A549 (cell line): ENCODE results near the gene TPSAB1.
"Not testable (repeated sequence)": the region's sequence is repeated elsewhere in the genome, so short reads cannot be mapped to it uniquely, and the experiment has no call there.

Experiments used
- MAZ ChIP-seq: fragments of 150-350 bp; IDR thresholded peaks from 2 replicates; pipeline ENCODE4 v1.6.1; 2014; ENCODE audit warnings: antibody characterized with exemption, low read depth, low read length, borderline replicate concordance
- POLR2A ChIP-seq: IDR thresholded peaks from 2 replicates; pipeline ENCODE4 v1.6.1; 2012; ENCODE audit warnings: mild to moderate bottlenecking, low read length
- SMC3 ChIP-seq: fragments of >200 bp; sonication (Bioruptor Twin); formaldehyde crosslinking; IDR thresholded peaks from 3 replicates; pipeline ENCODE4 v1.6.1; 2018; ENCODE audit warnings: inconsistent platforms
- TF ChIP-seq, protein P1 (sequence below): fragments of >200 bp; sonication (Bioruptor Twin); formaldehyde crosslinking; IDR thresholded peaks from 3 replicates; pipeline ENCODE4 v1.5.1; 2016
- TF ChIP-seq, protein P2 (sequence below): fragments of 200-600 bp; sonication (generic); IDR thresholded peaks from 2 replicates; pipeline ENCODE4 v1.6.1; 2016; ENCODE audit warnings: antibody characterized with exemption, mild to moderate bottlenecking, moderate library complexity

GRCh38 chr16:1255276-1256122, 15.0 kb downstream of the TPSAB1 start, which contains the start of gene TPSD1:
- not testable (repeated sequence) for TF ChIP-seq POLR2A, MAZ, SMC3
- TF ChIP-seq, protein P1, sequence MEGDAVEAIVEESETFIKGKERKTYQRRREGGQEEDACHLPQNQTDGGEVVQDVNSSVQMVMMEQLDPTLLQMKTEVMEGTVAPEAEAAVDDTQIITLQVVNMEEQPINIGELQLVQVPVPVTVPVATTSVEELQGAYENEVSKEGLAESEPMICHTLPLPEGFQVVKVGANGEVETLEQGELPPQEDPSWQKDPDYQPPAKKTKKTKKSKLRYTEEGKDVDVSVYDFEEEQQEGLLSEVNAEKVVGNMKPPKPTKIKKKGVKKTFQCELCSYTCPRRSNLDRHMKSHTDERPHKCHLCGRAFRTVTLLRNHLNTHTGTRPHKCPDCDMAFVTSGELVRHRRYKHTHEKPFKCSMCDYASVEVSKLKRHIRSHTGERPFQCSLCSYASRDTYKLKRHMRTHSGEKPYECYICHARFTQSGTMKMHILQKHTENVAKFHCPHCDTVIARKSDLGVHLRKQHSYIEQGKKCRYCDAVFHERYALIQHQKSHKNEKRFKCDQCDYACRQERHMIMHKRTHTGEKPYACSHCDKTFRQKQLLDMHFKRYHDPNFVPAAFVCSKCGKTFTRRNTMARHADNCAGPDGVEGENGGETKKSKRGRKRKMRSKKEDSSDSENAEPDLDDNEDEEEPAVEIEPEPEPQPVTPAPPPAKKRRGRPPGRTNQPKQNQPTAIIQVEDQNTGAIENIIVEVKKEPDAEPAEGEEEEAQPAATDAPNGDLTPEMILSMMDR: not testable (repeated sequence)
- TF ChIP-seq, protein P2, sequence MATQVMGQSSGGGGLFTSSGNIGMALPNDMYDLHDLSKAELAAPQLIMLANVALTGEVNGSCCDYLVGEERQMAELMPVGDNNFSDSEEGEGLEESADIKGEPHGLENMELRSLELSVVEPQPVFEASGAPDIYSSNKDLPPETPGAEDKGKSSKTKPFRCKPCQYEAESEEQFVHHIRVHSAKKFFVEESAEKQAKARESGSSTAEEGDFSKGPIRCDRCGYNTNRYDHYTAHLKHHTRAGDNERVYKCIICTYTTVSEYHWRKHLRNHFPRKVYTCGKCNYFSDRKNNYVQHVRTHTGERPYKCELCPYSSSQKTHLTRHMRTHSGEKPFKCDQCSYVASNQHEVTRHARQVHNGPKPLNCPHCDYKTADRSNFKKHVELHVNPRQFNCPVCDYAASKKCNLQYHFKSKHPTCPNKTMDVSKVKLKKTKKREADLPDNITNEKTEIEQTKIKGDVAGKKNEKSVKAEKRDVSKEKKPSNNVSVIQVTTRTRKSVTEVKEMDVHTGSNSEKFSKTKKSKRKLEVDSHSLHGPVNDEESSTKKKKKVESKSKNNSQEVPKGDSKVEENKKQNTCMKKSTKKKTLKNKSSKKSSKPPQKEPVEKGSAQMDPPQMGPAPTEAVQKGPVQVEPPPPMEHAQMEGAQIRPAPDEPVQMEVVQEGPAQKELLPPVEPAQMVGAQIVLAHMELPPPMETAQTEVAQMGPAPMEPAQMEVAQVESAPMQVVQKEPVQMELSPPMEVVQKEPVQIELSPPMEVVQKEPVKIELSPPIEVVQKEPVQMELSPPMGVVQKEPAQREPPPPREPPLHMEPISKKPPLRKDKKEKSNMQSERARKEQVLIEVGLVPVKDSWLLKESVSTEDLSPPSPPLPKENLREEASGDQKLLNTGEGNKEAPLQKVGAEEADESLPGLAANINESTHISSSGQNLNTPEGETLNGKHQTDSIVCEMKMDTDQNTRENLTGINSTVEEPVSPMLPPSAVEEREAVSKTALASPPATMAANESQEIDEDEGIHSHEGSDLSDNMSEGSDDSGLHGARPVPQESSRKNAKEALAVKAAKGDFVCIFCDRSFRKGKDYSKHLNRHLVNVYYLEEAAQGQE: not testable (repeated sequence)
